ENCODE data around the gene DPYD. TPM values are rescaled to one million over a fixed set of nuclear protein-coding genes. Genes with fewer than 3 reads are reported as not detected.

The DPYD gene
- total RNA-seq, 1 donor from 2014 or later: 30.1 TPM

DNA sequence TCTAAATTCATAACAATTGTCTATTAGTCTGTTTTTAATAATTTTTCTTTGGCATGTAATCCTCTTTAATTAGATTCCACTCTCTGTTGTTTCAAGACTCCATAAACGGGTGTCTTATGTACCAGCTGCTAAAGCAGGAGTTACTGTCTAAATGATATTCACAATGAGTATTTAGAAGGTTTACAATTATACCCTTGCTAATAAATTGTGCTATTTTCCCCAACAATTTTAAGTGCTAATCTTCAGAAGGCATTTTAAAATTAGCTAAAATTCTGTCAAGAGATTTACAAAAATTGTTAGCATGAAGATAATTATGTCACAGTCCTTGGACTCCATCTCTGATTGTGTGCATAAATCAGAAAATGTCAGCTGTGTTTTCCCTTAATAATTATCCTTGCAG is 83.7 kb downstream of the DPYD start:
- no peak for DNase-seq

GRCh38 chr1:97834899-97835298 is 85.9 kb downstream of the DPYD start:
- DNase-seq: no peak

GRCh38 chr1:97833881-97834280 is 87.0 kb downstream of the DPYD start:
- DNase-seq: no peak

DNA sequence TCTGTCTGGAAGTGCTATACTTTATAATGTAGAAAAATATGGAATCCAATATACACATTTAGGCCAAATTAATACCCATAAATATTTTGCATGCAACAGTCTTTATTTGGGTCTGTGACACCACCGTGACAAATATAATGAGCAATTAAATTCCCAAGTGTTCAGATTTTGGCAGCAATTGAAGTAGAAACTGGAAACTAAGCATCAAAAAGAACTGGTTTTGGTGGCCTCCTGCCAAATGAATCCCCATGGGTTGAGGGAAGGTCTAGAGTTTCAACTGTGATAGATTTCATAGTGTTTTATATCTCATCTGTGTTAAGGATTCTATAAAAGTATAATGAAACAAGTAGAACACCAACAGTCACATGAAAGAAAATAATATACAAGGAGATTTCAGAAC is 88.4 kb downstream of the DPYD start:
- DNase-seq: peak; percentile 75

GRCh38 chr1:97827887-97828286 is 92.9 kb downstream of the DPYD start:
- peak; percentile 12 for DNase-seq

- no peak for DNase-seq
These were observed 94.0 kb downstream of the DPYD start for GRCh38 chr1:97826820-97827219.

DNA sequence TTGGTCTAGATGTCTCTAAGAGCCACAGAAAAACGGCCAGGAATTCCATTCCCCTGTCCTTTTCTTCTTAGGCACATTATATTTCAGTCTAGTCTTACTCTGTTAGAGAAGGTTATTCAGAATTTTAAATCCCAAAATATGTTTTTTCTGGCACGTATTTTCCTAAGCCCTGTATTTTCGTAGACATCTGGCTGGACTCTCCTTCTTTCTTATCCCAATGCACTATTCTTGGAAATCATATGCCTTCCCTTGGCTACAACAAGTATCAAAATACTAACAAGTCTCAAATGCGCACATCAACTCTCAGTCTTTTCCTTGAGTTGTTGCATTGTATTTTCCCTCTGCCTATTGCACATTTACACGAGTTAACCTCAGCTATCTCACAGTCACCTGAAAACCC is 96.2 kb downstream of the DPYD start:
- peak; percentile 18 for DNase-seq

DNA sequence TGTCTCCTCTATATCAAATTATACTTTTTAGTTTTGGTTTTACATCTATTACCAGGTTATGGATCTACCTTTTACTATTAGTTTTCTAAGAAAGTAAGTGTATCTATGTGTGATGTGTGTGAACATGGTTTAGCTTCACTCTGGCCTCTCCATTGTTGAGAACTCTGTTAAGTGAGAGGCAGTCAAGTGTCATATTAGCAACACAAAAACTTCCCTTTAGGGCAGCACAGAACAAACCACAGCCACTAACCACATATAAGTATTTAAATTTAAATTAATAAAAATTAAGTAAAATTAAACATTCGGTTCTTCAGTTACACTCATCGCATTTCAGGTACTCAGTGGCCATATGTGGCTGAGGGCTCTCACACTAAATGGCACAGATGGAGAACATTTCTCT is 96.6 kb downstream of the DPYD start:
- no peak for DNase-seq

GRCh38 chr1:97820470-97821188 is 100.2 kb downstream of the DPYD start:
- peak; percentile 52 for DNase-seq

DNA sequence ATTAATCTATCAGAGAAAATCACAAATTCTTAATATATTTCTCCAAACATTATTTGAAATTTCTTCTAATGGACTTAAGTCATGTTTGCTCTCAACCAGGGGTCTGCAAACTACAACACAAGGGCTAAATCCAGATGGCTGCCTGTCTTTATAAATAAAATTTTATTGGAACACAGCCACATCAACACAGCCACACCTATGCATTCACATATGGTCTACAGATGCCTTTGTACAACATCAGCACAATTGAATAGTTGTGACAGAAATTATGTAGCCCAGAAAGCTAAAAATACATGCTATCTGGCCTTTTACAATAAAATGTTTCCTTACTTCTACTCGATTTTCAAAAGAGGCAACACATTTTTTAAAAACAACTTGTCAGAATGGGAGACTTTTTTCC is 103.9 kb downstream of the DPYD start:
- DNase-seq: no peak

GRCh38 chr1:97814804-97815203 is 106.0 kb downstream of the DPYD start:
- no peak for DNase-seq

DNA sequence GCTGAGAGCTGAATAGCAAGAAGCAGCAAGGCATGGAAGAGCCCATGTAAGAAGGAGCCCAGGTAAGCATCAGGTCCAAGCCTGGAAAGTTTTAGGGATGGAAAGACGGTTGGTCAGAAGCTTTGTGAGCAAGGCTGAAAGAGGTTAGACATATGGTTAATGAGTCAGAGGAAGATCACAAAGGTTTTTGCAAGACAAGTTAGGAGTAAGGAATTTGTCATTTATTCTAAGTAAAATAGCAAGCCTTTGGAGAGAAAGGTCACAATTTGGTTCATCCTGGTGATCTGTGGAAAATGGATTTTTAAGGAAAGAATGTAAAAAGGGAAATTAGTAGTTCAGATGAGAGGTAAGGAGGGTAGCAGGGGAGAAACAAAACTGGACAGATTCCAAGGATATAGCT is 106.7 kb downstream of the DPYD start:
- DNase-seq: no peak

- DNase-seq: no peak
These were observed 108.8 kb downstream of the DPYD start for GRCh38 chr1:97812076-97812475.

DNA sequence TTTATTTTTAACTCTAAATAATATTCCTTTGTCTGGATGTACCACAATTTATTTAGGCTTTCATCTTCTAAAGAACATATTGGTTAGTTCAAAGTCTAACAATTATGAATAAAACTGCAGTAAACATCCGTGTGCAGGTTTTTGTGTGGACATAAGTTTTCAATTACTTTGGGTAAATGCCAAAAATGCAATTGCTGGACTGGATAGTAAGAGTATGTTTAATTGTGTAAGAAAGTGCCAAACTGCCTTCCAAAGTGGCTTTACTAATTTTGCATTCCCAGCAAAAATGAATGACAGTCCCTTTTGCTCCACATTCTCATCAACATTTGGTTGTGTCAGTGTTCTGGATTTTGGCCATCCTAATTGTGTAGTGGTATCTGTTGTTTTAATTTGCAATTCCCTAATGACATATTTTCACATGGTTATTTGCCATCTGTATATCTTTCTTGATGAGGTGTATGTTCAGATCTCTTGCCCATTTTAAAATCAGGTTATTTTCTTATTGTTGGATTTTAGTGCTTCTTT is 113.8 kb downstream of the DPYD start:
- no peak for DNase-seq

DNA sequence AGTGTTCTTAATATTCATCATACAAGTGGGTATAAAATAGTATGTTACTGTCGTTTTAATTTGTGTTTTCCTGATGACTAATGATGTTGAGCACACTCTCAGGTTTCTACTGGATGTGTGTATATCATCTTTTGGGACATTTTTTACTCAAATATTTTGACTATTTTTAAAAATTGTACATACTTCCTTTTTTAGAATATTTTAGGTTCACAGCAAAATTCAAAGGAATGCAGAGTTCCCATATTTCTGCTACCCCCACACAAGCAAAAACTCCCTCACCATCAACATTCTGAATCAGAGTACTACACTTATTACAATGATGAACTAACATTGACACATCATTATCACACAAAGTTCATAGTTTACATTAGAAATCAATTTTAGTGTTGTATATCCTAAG is 114.5 kb downstream of the DPYD start:
- no peak for DNase-seq

DNA sequence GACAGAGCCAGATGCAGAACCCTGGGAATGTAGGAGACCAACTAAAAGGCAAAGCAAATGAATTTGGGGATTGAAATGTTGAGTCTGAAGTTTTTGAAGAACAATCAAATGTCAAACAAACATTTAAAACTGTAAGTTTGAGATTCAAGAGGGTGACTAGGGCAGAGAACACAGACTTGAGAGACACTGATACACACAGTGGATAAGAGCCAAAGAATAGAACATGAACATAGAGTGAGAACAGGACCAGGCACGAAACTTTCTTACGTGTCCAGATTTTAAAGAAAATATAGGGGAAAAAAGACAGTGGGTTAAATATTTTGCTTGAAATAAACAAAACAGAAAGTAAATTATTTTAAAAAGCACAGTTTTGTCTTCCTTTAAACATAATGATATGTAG is 115.7 kb downstream of the DPYD start:
- DNase-seq: no peak

DNA sequence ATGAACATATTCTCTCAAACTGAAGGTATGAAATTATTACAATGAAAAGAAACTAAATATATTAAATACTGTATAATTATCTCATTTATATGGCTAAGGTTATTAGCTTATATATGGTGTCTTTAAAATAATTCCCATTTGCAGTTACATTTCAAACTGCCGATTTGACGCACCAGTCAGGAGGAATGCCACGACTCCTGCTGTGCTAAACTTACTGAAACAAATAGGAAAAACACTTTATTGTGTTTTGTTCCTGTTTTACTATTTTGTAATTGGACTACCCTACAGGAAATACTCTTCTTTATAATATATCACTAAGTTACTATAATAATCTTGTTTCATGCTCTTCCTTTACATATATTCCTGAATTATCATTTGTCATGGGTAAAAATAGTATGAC is 117.8 kb downstream of the DPYD start:
- no peak for DNase-seq

DNA sequence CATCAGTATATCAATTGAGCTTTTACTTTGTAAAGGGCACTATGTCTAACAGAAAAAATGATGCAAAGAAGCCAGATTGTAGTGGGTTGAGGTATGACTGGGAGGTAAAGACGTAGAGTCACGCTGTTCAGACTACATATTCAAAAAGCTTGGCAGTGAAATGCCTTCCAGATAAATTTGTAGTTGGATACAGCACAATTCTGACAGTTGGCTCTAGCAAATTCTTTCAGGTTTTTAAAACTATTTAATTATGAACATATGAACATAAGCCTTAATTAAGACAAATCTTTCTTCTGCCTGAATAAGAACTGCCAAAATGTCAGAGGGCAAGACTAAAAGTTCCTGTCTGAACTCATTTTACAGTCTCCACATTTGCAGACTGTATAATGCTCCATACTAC is 118.8 kb downstream of the DPYD start:
- DNase-seq: no peak

- DNase-seq: peak; percentile 65
These were observed 123.2 kb downstream of the DPYD start for GRCh38 chr1:97797403-97798183.

- DNase-seq: peak; percentile 69
These were observed 124.1 kb downstream of the DPYD start for GRCh38 chr1:97796711-97797110.

DNA sequence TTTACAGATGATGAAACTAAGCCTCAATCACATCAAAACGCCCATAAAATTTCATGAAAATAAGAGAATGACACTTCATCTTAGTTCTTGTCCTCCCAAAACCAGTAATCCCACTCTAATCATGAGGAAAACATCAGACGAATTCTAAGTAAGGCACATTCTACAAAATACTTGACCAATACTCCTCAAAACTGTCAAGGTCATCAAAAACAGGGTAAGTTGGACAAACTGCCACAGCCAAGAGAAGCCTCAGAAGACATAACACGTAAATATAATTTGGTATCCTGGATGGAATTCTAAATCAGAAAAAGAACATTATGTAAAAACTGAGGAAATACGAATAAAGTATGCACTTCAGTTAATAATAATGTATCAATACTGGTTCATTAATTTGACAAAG is 128.2 kb downstream of the DPYD start:
- no peak for DNase-seq

- DNase-seq: no peak
These were observed 129.6 kb downstream of the DPYD start for GRCh38 chr1:97791251-97791650.

DNA sequence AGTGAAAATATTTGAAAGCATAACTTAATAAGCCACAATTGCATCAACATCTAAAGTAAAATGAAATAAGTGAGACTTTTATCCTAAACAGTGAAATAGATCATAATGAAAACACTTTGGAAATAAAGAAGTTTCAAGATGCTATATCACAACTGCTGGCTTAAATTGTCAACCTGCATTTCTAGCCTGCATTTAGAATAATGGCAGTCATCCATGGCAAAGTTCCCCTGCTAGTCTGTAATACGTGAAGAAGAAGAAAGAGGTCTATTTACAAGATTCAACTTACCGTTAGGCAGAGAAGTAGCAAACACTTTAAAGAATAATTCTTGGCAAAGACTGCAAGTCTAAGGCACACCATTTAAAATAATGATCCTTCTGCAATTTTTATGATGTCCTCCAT is 133.6 kb downstream of the DPYD start:
- no peak for DNase-seq

DNA sequence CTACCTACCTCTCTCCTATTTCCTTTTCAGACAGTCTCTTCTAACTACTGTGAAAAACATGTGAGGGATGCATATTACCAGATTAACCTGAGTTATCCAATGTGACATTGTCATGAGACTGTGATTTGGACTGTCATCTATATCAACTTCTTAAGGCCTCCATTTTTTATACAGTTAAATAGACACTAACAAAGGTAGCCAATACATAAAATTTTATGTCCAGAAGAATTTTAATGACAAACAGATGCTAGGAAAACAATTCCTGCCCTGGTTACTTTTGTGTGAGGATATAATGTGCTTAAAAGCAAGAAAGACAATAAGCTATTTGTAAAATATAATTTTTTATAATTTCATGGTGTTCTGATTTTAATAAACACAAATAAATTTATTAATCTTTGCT is 136.2 kb downstream of the DPYD start:
- no peak for DNase-seq

Measured in tongue (tissue), 2 donors.